Measurements from ENCODE around the gene PLAAT2.

GRCh38 chr11:63504933-63505586 is 58.1 kb downstream of the PLAAT2 start:
- TF ChIP-seq CTCF (IDR thresholded peaks at IDR 0.05; ENCODE audit: borderline replicate concordance, extremely low read depth, low read length, poor library complexity, severe bottlenecking) (no peak), EZH2 (IDR thresholded peaks at IDR 0.05; ENCODE audit: borderline replicate concordance, low read depth, low read length, severe bottlenecking) (no peak)

Data from DND-41 (cell line).